ENCODE measurements around the gene NCR1.
"Not testable (repeated sequence)": the region's sequence is repeated elsewhere in the genome, so short reads cannot be mapped to it uniquely, and the experiment has no call there.

Gene NCR1

DNA sequence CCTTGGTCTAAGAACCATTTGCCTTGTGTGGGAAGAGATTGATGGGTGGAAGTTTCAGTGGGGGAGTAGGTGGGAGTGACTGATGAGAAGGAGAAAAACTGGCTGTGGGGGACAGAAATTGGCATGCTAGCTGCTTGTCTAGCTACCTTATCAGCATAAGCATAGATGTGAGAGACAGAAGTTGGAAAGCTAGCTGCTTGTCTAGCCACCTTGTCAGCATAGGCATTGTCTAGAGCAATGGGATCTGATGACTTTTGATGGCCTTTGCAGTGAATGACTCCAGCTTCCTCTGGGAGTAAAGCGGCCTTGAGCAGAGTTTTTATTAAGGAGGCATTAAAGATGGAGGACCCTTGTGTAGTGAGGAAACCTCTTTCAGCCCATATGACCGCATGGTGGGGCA, 9.9 kb upstream of the NCR1 start:
- no peaks in the 10 kb centered on the region for H3K9me3 Mint-ChIP-seq
- no peak overlapping the region for H3K4me3 Mint-ChIP-seq
- no peaks in the 10 kb centered on the region for H3K4me1 Mint-ChIP-seq
- H3K27me3 Mint-ChIP-seq: peaks cover 43 to 46% of the 10 kb centered on the region in 2 donors
- DNase-seq (no peak), ATAC-seq (replicated peaks) (no peak)
- no peaks in the 10 kb centered on the region for H3K36me3 Mint-ChIP-seq
- H3K27ac Mint-ChIP-seq: no peak overlapping the region

GRCh38 chr19:54898685-54899084, 7.3 kb upstream of the NCR1 start:
- H3K4me1 Mint-ChIP-seq: not testable (repeated sequence)
- H3K27me3 Mint-ChIP-seq: peaks cover 43 to 46% of the 10 kb centered on the region in 2 donors

GRCh38 chr19:54899646-54900045, 6.3 kb upstream of the NCR1 start:
- DNase-seq; H3K9me3 Mint-ChIP-seq; H3K4me3 Mint-ChIP-seq; ATAC-seq (replicated peaks); H3K27ac Mint-ChIP-seq; H3K4me1 Mint-ChIP-seq; H3K36me3 Mint-ChIP-seq: not testable (repeated sequence)
- peaks cover 37 to 46% of the 10 kb centered on the region in 2 donors for H3K27me3 Mint-ChIP-seq

More at GRCh38 chr19:54898685-54899084, 7.3 kb upstream of the NCR1 start:
- DNase-seq; H3K9me3 Mint-ChIP-seq; H3K27ac Mint-ChIP-seq; H3K36me3 Mint-ChIP-seq; H3K4me3 Mint-ChIP-seq; ATAC-seq (replicated peaks): not testable (repeated sequence)

DNA sequence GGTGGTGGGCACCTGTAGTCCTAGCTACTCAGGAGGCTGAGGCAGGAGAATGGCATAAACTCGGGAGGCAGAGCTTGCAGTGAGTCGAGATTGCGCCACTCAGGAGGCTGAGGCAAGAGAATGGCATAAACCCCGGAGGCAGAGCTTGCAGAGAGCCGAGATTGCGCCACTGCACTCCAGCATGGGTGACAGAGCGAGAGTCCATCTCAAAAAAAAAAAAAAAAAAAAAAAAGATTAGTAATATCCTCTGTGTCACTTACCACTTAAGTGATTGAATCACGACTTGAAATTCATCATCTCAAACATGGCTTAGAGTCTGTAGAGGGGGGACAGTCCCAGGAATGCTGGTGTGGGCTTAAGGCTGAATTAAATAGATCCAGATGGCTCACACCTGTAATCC, 4.8 kb upstream of the NCR1 start:
- H3K9me3 Mint-ChIP-seq; H3K36me3 Mint-ChIP-seq; ATAC-seq (replicated peaks); DNase-seq; H3K4me1 Mint-ChIP-seq; H3K27ac Mint-ChIP-seq; H3K4me3 Mint-ChIP-seq: not testable (repeated sequence)
- H3K27me3 Mint-ChIP-seq: peaks cover 47 to 49% of the 10 kb centered on the region in 2 donors

GRCh38 chr19:54902061-54902460, 3.9 kb upstream of the NCR1 start:
- Mint-ChIP-seq H3K4me1 (no peaks in the 10 kb centered on the region), H3K27ac (no peak overlapping the region), H3K4me3 (no peak overlapping the region), H3K27me3 (peaks cover 39 to 48% of the 10 kb centered on the region in 2 donors), H3K9me3 (no peaks in the 10 kb centered on the region), H3K36me3 (no peaks in the 10 kb centered on the region)
- DNase-seq (no peak), ATAC-seq (replicated peaks) (no peak)

DNA sequence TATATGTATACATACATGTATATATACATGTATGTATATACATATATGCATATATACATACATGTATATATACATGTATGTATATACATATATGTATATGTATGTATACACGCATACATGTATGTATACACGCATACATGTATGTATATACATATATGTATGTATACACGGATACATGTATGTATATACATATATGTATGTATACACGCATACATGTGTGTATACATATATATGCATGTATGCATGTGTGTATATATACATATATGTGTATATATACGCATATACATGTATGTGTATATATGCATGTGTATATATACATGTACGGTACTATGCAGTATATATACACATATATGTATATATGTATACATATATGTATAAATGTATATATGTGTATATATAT, 2.6 kb upstream of the NCR1 start:
- Mint-ChIP-seq H3K27me3 (peaks cover 32 to 39% of the 10 kb centered on the region in 2 donors), H3K4me1 (no peaks in the 10 kb centered on the region), H3K4me3 (no peak overlapping the region), H3K9me3 (no peaks in the 10 kb centered on the region), H3K27ac (no peak overlapping the region), H3K36me3 (no peaks in the 10 kb centered on the region)
- DNase-seq (no peak), ATAC-seq (replicated peaks) (no peak)

DNA sequence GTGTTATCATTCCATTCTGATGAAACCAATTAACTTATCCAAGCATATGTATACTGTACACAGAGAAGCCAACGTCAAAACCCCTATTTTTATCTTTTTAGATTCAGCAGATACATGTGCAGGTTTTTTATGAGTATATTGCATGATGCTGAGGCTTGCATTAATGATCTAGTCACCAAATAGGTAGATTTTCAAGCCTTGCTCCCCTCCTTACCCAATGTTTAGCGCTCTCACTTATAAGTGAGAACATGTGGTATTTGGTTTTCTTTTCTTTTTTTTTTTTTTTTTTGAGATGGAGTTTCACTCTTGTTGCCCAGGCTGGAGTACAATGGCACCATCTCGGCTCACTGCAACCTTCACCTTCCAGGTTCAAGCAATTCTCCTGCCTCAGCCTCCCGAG, 1.7 kb upstream of the NCR1 start:
- H3K27me3 Mint-ChIP-seq: peaks cover 22 to 32% of the 10 kb centered on the region in 2 donors
- H3K36me3 Mint-ChIP-seq; DNase-seq; H3K27ac Mint-ChIP-seq; H3K4me1 Mint-ChIP-seq; H3K4me3 Mint-ChIP-seq; H3K9me3 Mint-ChIP-seq; ATAC-seq (replicated peaks): not testable (repeated sequence)

GRCh38 chr19:54905421-54905802, 536 bp upstream of the NCR1 start:
- Mint-ChIP-seq H3K9me3 (no peaks in the 10 kb centered on the region), H3K27me3 (peaks cover 10 to 25% of the 10 kb centered on the region in 2 donors), H3K4me3 (no peak overlapping the region), H3K36me3 (no peaks in the 10 kb centered on the region), H3K27ac (no peak overlapping the region), H3K4me1 (no peaks in the 10 kb centered on the region)
- DNase-seq: no peak
- no peak for ATAC-seq (replicated peaks)

GRCh38 chr19:54906819-54907218, 871 bp downstream of the NCR1 start:
- no peak for ATAC-seq (replicated peaks)
- Mint-ChIP-seq H3K4me1 (no peaks in the 10 kb centered on the region), H3K4me3 (no peak overlapping the region), H3K9me3 (no peaks in the 10 kb centered on the region), H3K27me3 (peaks cover 20 to 29% of the 10 kb centered on the region in 2 donors), H3K36me3 (no peaks in the 10 kb centered on the region), H3K27ac (no peak overlapping the region)
- no peak for DNase-seq

DNA sequence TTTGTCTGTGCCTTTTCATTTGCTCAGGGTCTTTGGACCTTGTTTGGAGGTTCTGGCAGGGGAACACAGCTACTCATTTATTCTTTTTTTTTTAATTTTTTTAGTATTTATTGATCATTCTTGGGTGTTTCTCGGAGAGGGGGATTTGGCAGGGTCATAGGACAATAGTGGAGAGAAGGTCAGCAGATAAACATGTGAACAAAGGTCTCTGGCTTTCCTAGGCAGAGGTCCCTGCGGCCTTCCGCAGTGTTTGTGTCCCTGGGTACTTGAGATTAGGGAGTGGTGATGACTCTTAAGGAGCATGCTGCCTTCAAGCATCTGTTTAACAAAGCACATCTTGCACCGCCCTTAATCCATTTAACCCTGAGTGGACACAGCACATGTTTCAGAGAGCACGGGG, 2.0 kb downstream of the NCR1 start:
- not testable (repeated sequence) for H3K4me1 Mint-ChIP-seq; H3K4me3 Mint-ChIP-seq; H3K36me3 Mint-ChIP-seq; DNase-seq; H3K9me3 Mint-ChIP-seq; ATAC-seq (replicated peaks); H3K27ac Mint-ChIP-seq
- peaks cover 23 to 36% of the 10 kb centered on the region in 2 donors for H3K27me3 Mint-ChIP-seq

- H3K27ac Mint-ChIP-seq: no peak overlapping the region
- peak overlapping the region in 1 of 2 donors; percentile 25 for H3K4me3 Mint-ChIP-seq
- peaks cover 29 to 34% of the 10 kb centered on the region in 2 donors for H3K27me3 Mint-ChIP-seq
- DNase-seq: no peak
- ATAC-seq (replicated peaks): peak; percentile 31 to 42
- H3K9me3 Mint-ChIP-seq: no peaks in the 10 kb centered on the region
- peaks cover 5 to 7% of the 10 kb centered on the region in 2 donors for H3K4me1 Mint-ChIP-seq
- H3K36me3 Mint-ChIP-seq: no peaks in the 10 kb centered on the region
Observed at GRCh38 chr19:54916822-54917221, 10.9 kb downstream of the NCR1 start.

DNA sequence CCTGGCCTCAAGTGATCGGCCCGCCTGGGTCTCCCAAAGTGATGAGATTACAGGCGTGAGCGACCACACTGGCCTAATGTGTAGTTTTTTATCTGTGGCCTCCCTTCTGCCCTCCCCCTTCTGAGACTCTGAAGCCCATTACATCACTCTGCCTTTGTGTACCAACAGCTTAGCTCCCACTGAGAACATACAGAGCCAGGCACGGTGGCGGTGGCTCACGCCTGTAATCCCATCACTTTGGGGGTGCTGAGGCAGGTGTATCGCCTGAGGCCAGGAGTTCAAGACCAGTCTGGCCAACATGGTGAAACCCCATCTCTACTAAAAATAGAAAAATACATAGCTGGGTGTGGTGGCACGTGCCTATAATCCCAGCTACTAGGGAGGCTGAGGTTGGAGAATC, 12.6 kb downstream of the NCR1 start:
- H3K4me3 Mint-ChIP-seq: no peak overlapping the region
- H3K4me1 Mint-ChIP-seq: peaks cover 5 to 7% of the 10 kb centered on the region in 2 donors
- no peak overlapping the region for H3K27ac Mint-ChIP-seq

GRCh38 chr19:54919646-54920563, 14.0 kb downstream of the NCR1 start:
- ATAC-seq (replicated peaks); H3K4me1 Mint-ChIP-seq; H3K4me3 Mint-ChIP-seq; H3K36me3 Mint-ChIP-seq; H3K9me3 Mint-ChIP-seq; H3K27ac Mint-ChIP-seq; DNase-seq: not testable (repeated sequence)
- peaks cover 28 to 43% of the 10 kb centered on the region in 2 donors for H3K27me3 Mint-ChIP-seq

More for the DNA sequence above, 12.6 kb downstream of the NCR1 start:
- Mint-ChIP-seq H3K9me3 (no peaks in the 10 kb centered on the region), H3K36me3 (no peaks in the 10 kb centered on the region), H3K27me3 (peaks cover 29 to 43% of the 10 kb centered on the region in 2 donors)
- ATAC-seq (replicated peaks) (no peak), DNase-seq (no peak)

- Mint-ChIP-seq H3K4me1 (peaks cover 5 to 7% of the 10 kb centered on the region in 2 donors), H3K27me3 (peaks cover 22 to 46% of the 10 kb centered on the region in 2 donors), H3K27ac (no peak overlapping the region), H3K9me3 (peaks cover 0 to 2% of the 10 kb centered on the region in 2 donors), H3K4me3 (no peak overlapping the region), H3K36me3 (no peaks in the 10 kb centered on the region)
- ATAC-seq (replicated peaks): no peak
- DNase-seq: no peak
Observed at GRCh38 chr19:54921082-54921481, 15.1 kb downstream of the NCR1 start.

- Mint-ChIP-seq H3K27ac (no peak overlapping the region), H3K36me3 (peaks cover under 1 to 2% of the 10 kb centered on the region in 2 donors), H3K4me3 (no peak overlapping the region), H3K9me3 (peaks cover 3 to 5% of the 10 kb centered on the region in 2 donors), H3K27me3 (peaks cover 16 to 34% of the 10 kb centered on the region in 2 donors), H3K4me1 (peaks cover 0 to 1% of the 10 kb centered on the region in 2 donors)
- ATAC-seq (replicated peaks) (no peak), DNase-seq (no peak)
Observed at GRCh38 chr19:54923276-54923675, 17.3 kb downstream of the NCR1 start.
